HL-60 (cell line): ENCODE data around the gene ZNF611.
"Not testable (repeated sequence)": the region's sequence is repeated elsewhere in the genome, so short reads cannot be mapped to it uniquely, and the experiment has no call there.

Experiments
- GABPA ChIP-seq: IDR thresholded peaks from 2 replicates; pipeline ENCODE4 v1.6.1; 2012; ENCODE audit warnings: low read depth
- POLR2AphosphoS5 ChIP-seq: IDR thresholded peaks from 2 replicates; pipeline ENCODE4 v1.6.1; 2012; ENCODE audit warnings: low read depth
- TF ChIP-seq, protein P1 (sequence below): IDR thresholded peaks from one replicate; pipeline ENCODE4 v1.5.1; 2011; ENCODE audit warnings: low read length, control low read depth, inconsistent platforms; ENCODE audit not compliant: insufficient read depth
- TF ChIP-seq, protein P2 (sequence below): IDR thresholded peaks from 2 replicates; pipeline ENCODE4 v1.6.1; 2012; ENCODE audit warnings: low read depth; ENCODE audit not compliant: insufficient replicate concordance

DNA sequence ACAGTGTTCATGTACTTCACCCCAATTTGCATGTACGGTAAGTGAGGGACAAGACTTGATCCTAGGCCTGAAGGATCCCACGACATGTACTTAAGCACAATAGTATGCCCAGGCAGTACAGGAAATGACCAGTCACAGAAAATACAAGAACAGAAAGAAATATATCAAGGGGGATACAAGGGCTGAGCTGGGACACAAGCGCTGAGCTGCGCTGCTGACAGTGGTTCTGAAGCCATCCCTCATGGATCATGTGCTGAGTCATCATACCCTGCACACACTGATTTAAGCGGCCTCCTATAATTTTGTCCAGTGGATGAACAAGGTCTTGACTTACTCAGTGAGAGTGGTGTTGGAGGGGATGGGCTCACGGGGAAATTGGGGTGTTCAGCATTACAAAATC, 59.6 kb downstream of the ZNF611 start:
- TF ChIP-seq, protein P1, sequence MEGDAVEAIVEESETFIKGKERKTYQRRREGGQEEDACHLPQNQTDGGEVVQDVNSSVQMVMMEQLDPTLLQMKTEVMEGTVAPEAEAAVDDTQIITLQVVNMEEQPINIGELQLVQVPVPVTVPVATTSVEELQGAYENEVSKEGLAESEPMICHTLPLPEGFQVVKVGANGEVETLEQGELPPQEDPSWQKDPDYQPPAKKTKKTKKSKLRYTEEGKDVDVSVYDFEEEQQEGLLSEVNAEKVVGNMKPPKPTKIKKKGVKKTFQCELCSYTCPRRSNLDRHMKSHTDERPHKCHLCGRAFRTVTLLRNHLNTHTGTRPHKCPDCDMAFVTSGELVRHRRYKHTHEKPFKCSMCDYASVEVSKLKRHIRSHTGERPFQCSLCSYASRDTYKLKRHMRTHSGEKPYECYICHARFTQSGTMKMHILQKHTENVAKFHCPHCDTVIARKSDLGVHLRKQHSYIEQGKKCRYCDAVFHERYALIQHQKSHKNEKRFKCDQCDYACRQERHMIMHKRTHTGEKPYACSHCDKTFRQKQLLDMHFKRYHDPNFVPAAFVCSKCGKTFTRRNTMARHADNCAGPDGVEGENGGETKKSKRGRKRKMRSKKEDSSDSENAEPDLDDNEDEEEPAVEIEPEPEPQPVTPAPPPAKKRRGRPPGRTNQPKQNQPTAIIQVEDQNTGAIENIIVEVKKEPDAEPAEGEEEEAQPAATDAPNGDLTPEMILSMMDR: not testable (repeated sequence)
- TF ChIP-seq POLR2AphosphoS5, GABPA: not testable (repeated sequence)
- TF ChIP-seq, protein P2, sequence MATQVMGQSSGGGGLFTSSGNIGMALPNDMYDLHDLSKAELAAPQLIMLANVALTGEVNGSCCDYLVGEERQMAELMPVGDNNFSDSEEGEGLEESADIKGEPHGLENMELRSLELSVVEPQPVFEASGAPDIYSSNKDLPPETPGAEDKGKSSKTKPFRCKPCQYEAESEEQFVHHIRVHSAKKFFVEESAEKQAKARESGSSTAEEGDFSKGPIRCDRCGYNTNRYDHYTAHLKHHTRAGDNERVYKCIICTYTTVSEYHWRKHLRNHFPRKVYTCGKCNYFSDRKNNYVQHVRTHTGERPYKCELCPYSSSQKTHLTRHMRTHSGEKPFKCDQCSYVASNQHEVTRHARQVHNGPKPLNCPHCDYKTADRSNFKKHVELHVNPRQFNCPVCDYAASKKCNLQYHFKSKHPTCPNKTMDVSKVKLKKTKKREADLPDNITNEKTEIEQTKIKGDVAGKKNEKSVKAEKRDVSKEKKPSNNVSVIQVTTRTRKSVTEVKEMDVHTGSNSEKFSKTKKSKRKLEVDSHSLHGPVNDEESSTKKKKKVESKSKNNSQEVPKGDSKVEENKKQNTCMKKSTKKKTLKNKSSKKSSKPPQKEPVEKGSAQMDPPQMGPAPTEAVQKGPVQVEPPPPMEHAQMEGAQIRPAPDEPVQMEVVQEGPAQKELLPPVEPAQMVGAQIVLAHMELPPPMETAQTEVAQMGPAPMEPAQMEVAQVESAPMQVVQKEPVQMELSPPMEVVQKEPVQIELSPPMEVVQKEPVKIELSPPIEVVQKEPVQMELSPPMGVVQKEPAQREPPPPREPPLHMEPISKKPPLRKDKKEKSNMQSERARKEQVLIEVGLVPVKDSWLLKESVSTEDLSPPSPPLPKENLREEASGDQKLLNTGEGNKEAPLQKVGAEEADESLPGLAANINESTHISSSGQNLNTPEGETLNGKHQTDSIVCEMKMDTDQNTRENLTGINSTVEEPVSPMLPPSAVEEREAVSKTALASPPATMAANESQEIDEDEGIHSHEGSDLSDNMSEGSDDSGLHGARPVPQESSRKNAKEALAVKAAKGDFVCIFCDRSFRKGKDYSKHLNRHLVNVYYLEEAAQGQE: not testable (repeated sequence)
